Breast epithelium (tissue), 3 donors: ENCODE results near the gene ST7.

Experiments
- POLR2A ChIP-seq: fragments of 450-650 bp; IDR thresholded peaks from one replicate; pipeline ENCODE4 v1.6.1; 2016; ENCODE audit warnings: antibody characterized with exemption, mild to moderate bottlenecking, moderate library complexity
- TF ChIP-seq, protein P1 (sequence below), 3 donors: fragments of 450-650 bp; IDR thresholded peaks; one replicate each; pipeline ENCODE4 v1.5.1; 2016 to 2017; ENCODE audit warnings: antibody characterized with exemption in 3 of 3, mild to moderate bottlenecking in 3 of 3, moderate library complexity in 3 of 3

DNA sequence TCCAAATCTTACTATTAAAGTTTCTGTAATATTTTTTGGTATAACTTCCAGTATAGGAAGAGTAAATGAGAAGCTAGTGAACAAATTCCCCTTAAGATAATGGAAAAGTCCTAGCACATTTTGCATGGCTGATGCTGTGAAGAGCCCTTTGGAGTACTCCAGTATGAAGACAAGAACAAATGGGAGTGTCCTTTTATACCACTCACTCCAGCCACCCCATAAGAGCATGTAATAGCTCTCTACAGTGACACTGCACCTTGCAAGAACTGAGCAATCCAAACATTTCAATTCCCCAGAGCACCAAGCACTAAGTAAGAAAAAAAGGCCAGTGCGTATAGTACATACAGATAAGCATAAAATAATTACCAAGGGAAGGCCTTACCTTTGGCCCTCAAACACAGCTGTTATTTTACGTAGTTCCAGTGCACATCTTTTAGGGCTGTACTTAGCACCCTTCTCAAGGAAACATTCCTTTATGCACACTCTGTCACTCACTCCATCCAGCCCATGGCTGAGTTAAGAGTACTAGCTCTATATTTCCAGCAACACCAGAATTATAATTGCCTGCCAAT is 135.4 kb downstream of the ST7 start:
- no peak for TF ChIP-seq POLR2A
- TF ChIP-seq, protein P1, sequence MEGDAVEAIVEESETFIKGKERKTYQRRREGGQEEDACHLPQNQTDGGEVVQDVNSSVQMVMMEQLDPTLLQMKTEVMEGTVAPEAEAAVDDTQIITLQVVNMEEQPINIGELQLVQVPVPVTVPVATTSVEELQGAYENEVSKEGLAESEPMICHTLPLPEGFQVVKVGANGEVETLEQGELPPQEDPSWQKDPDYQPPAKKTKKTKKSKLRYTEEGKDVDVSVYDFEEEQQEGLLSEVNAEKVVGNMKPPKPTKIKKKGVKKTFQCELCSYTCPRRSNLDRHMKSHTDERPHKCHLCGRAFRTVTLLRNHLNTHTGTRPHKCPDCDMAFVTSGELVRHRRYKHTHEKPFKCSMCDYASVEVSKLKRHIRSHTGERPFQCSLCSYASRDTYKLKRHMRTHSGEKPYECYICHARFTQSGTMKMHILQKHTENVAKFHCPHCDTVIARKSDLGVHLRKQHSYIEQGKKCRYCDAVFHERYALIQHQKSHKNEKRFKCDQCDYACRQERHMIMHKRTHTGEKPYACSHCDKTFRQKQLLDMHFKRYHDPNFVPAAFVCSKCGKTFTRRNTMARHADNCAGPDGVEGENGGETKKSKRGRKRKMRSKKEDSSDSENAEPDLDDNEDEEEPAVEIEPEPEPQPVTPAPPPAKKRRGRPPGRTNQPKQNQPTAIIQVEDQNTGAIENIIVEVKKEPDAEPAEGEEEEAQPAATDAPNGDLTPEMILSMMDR (IDR thresholded peaks at IDR 0.05), result no peak
